Activated naive CD4-positive, alpha-beta T cell treated with Interleukin-2 at 50 U/mL for 16 hours (primary cell): ENCODE data around the gene MVK.

Experiments used
- DNase-seq: peaks from one replicate; pipeline ENCODE4 v3.0.0-alpha.2; 2020

The MVK gene

GRCh38 chr12:109567967-109568366, 5.6 kb upstream of the MVK start:
- no peak for DNase-seq

DNA sequence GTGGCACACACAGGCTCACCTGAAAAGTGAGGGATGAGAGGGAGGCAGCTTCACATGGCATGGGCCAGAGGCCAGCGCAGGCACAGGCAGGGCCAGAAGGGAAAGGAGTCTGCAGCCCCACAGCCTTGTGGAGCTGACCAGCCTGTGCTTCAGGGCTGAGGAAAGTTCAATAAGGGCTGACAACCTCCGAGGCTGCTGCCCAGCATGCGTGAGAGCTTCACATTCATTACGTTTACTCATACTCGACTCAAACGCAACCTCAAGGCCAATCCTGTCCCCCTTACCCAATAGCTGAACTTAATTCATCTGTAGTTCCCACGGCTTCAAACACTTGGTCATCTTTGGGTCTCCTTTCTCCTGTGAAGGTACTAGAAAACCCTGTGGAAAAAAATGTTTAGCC, 5.1 kb upstream of the MVK start:
- DNase-seq, result no peak

DNA sequence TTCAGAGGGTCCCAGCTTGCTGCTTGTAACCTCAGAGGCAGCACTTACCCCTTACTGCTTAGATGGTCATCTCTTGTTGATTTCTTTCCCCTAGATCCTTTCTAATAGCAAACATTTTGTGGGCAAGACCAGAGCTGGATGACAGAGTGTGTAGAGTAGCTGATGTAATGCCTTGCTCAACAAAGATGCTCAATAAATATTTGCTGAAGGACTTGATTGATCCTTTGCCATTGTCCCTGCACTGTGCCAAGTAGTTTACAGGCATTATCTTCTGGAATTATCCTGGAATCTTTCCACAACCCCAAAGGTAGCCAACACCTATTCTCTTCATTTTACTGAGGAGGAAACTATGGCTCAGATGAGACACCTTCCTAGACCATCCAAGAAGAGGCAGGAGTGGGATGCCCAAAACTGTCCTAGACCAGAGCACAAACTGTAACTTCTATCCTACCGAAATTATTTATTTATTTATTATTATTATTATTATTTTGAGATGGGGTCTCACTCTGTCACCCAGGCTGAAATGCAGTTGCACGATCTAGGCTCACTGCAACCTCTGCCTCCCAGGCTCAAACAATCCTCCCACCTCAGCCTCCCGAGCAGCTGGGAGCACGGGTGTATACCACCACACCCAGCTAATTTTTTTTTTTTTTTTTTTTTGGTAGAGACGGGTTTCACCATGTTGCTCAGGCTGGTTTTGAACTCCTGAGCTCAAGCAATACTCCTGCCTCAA, 1.7 kb upstream of the MVK start:
- DNase-seq, result no peak

- no peak for DNase-seq
These were observed 1.1 kb upstream of the MVK start for GRCh38 chr12:109572506-109572845.

- DNase-seq, result no peak
These were observed 285 bp downstream of the MVK start for GRCh38 chr12:109573914-109574244.

DNA sequence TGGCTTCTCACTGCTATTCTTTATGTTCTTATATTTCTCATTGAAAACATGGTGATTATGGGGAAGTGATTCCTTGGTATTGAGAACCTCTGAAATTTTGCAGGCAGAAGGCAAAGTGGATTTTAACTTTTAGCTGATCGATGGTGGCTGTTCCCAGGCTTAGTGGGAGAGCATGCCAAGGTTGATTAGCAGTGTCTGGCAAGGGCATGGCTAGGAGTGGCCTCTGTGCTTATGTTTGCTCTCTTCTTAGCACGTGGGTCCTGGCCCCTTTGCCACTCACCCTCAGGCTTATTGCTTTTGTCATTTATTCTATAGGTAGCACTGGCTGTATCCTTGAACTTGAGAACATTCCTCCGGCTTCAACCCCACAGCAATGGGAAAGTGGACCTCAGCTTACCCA, 2.1 kb downstream of the MVK start:
- DNase-seq, result no peak

- no peak for DNase-seq
These were observed 3.7 kb downstream of the MVK start for GRCh38 chr12:109577311-109577710.

DNA sequence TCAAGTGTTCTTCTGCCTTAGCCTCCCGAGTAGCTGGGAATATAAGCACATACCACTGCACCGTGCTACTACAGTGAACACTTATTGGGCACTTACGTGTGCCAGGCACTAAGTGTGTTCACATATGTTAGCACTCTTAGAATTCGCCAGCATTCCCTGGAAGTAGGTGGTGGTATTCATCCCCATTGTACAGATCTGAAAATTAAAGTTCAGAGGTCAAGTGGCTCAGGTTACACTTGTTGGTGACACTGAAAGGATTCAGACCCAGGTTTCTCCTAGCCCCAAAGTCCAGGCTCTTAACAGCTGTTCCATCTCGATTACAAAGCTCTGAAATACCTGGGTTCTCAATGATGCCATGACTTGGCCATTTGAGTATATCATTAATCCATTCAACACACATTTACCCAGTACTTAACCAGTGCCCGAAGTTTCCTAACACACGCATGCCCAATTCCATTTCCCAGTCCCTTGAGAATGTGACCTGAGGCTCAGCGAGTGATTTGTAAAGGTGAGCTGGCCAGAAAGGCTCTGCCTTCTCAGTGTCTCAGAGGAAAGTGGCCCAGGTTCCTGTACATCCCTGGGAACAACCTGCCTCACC, 4.8 kb downstream of the MVK start:
- no peak for DNase-seq

GRCh38 chr12:109579639-109580038, 6.0 kb downstream of the MVK start:
- DNase-seq, result no peak

DNA sequence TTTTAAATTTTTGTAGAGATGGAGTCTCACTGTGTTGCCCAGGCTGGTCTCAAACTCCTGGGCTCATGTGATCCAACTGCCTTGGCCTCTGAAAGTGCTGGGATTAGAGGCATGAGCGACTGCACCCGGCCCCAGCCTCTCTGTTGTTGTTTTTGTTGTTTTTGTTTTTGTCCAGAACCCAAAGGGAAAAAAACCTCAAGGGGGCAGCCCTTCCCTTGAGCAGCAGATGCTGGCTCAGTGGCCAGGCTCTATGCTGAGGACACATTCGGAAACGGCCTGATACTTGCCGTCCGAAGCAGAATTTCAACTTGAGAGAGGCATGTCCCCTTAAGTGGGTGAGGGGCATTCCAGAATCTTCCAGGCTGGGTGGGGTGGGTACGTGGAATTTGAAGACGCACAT, 6.7 kb downstream of the MVK start:
- DNase-seq, result no peak

DNA sequence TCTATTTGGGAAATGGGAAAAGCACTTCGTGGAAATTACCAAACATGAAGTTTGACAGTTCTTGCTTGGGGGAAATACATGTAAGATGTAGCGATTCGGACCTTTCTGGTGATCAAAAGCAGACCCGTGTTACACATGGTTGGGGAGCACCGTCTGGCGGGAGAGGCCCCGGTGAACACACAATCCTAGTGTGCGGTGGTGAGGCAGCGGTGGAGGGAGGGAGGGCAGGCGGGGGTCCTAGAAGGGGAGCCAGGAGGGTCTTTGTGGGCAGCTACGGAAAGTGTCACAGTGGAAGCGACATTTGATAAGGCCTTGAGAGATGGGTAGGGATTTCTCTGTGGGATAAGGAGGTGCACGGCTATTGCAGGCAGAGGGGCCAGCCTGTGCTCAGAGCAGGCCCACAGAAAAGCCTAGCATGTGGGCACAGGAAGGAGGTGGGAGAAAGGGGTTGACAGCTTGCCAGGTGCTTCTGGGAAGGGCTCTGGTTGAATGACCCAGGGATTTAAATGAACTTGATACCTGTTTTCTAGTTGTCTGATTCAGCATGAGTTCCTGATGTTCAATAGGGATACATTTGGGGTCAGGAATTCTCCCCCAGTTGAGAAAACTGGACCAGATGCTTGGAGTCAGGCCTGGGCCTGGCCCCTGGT, 7.2 kb downstream of the MVK start:
- no peak for DNase-seq

GRCh38 chr12:109581334-109581691, 7.7 kb downstream of the MVK start:
- no peak for DNase-seq

DNA sequence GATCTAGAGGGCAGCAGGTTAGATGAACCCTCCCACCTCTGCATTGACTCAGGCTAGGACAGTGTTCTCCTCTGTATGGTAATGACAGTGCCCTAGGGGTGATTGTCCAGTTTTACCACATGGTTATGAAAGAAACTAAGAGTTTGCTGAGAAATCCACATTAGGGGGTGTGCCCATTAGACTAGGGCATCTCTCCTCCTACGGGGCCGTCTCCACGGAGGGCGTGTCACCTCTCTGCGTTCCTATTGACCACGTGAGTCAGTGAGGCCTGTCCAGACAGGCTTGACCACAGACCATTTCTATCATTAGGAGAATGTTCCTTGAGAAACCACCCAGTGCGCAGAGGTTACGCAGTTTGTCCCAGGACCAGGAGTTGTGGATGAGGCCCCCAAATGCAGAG, 8.3 kb downstream of the MVK start:
- no peak for DNase-seq

DNA sequence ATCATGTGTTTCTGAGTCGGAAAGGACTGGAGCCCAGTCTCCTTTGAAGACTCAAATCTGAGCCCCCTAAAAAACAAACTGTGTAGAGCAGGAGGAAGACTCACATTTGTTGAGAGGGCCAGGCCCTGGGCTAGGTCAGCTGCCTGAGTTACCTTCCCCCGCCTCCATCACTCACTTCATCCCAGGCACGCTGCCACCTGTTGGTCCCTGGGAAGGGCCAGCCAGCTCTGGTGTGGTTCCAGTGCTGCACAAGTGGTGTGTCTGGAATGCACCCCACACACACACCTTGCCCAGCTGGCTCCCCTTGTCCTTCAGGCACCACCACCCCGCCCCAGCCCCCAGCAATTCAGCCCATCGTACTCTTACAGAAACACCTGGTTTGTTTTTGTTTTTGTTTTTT, 9.0 kb downstream of the MVK start:
- DNase-seq, result no peak

DNA sequence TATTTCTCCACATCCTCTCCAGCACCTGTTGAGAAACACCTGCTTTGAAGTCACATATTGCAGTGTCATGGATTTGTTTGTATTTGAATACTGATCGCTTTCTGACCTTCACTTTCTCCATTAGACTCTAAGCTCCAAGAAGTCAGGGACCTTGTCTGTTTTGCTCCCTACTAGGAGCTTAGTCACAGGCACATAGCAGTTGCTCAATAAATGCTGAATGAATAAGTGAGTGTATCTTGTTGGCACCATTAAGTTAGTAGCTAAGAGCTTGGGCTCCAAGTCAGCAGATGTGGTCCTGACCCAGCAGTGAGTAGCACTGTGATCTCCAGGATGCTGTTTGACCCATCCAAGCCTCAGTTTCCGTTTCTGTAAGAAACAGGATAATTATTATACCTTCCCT, 10.1 kb downstream of the MVK start:
- no peak for DNase-seq

- DNase-seq, result no peak
These were observed 13.0 kb downstream of the MVK start for GRCh38 chr12:109586385-109587296.

GRCh38 chr12:109587921-109588320, 14.3 kb downstream of the MVK start:
- DNase-seq, result no peak

DNA sequence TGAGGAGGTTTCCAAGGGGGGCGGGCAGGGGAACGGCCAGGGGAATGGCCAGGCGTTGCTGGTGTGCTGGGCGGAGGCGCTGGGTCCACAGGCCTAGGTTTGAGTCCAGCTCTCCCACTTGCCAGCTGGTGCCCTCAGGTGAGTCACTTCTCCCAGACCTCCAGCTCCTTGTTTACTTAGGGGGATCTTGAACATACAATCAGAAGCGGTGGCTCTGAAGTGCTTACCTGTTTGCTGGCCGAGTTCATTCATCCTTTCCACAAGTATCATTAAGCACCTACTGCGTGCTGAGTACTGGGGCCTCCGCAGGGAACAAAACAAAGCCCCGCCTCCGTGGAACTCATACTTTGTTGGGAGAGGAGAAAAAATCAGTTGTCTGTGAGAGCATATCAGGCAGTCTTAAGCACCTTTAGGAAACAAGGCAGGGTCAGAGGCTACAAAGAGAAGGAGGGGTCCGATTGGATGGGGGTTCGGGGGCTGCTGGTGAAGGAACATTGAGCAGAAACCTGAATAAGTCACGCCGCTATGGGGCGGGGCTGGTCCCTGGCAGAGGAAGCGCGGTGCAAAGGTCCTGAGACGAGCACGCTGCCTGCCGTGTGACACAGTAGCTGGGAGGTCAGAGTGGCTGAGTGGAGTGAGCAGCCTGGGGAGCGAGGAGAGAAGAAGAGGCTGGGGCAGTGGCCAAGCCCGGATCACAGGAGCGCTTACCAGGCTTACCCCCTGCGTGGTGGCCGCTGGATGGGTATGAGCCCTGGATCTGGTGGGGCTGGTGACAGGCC, 15.1 kb downstream of the MVK start:
- DNase-seq, result no peak

DNA sequence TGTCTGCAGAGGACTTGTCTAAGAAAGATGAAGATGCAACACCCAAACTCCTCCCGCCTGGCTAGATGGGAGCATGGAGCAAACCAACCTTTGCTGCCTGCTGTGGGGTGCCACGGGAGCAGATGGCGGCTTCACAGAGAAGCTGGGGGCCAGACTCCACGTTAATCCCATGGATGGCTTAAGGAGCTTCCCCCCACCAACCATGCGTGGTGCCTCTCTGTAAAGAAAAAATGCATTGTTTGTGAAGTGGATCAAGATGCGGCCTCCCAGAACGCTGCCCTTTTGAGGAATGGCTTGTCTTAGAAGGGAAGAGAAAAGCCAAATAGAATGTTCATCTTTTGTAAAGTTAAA, 15.6 kb downstream of the MVK start:
- no peak for DNase-seq

DNA sequence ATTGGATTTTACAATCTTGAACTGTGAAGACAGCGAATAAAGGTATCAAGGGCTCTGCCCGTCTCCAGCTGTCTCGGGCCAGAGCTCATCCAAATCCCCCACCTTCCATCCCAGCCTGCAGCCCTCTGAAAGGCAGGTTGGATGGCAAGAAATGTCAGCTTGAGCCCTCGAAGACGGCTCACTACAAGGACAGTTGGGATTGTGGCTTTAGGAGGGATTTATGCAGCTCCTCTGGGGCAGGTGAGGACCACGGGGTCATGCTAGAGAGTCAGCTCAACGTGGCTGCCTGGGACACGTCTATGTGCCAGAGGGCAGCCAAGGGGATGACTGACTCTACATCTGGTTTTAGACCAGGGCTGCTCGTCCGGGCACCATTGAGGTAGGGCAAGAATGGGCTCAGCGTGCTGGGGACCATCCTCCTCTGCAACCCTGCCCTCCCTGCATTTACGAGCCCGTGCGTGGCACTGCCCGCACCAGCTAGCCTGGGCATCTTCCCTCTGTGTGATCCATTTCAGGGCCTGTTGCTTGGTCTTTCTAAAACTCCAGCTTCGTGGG, 16.2 kb downstream of the MVK start:
- no peak for DNase-seq

DNA sequence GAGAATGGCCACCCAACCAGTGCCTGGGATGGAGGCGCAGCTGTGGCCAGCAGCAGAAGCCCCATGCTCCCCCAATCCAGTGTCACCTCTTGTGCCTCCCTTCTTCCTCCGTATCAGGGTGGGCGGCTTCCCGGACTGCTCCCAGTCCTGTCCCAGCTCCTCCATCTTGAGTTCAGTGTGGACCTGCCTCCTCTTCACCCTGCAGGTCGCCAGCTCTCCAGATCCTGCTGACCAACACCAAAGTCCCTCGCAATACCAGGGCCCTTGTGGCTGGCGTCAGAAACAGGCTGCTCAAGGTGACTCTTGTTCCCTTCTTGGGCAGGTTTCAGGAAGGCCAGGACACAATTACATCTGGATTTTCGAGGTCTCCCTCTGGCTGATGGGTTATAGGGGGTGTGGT, 17.0 kb downstream of the MVK start:
- DNase-seq, result no peak

DNA sequence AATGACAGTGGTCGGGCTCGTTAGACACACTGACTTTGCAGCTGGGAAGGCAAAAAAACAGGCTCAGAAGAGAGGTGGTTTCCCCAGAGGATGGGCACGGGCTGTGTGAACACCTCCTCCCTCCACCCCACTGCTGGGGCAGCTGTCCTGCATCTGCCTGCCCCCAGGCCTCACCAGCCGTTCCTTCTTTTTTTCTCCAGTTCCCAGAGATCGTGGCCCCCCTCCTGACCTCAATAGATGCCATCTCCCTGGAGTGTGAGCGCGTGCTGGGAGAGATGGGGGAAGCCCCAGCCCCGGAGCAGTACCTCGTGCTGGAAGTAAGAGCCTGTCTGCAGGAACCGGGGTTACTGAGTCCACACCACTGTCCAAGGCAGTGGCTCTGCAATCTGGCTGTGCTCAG, 17.4 kb downstream of the MVK start:
- DNase-seq, result no peak
